Motor neuron (in vitro differentiated cells): Measurements from ENCODE around the gene ARID1B. TPM values are rescaled to one million over a fixed set of nuclear protein-coding genes. Genes with fewer than 3 reads are reported as not detected.

Source experiments
- ATAC-seq, 8 experiments: fragments of 200-7000 bp; cut with Tn5 transposase; replicated peaks in 6 of 8; 2 replicates each; pipeline ENCODE4 v1.8.0; 2021; ENCODE audit warnings: mild to moderate bottlenecking in 8 of 8, moderate library complexity in 8 of 8
- H3K27ac ChIP-seq, 2 donors: fragments of 250-450 bp; sonication (Bioruptor Pico); 2 replicates each; pipeline ENCODE4 v1.9.0; 2021; ENCODE audit warnings: antibody characterized with exemption in 2 of 2, mild to moderate bottlenecking in 2 of 2, moderate library complexity in 1 of 2
- H3K4me1 ChIP-seq, 2 donors: fragments of 250-450 bp; sonication (Bioruptor Pico); replicated peaks in 1 of 2; 2 replicates each; pipeline ENCODE4 v1.6.1; 2021; ENCODE audit warnings: antibody characterized with exemption in 2 of 2, mild to moderate bottlenecking in 2 of 2, moderate library complexity in 1 of 2
- H3K4me3 ChIP-seq, 5 donors: fragments of 250-450 bp; sonication (Bioruptor Pico); 2 replicates each; pipeline ENCODE4 v1.9.0; 2021; ENCODE audit warnings: antibody characterized with exemption in 5 of 5, mild to moderate bottlenecking in 5 of 5, moderate library complexity in 4 of 5
- WGBS, 10 experiments: fragments of 450-650 bp; shearing (Covaris generic); methylation state at CpG; one replicate each; pipeline ENCODE4 v1.0.0; 2022; 5-methylcytosine and 5-hydroxymethylcytosine counted together
- in situ Hi-C, 9 experiments: fragments of 400-800 bp; cut with MboI; loops; one replicate each; pipeline ENCODE4 v1.15.0; 2021; ENCODE audit warnings: low sequenced_read_pairs in 9 of 9, low pct_unique_long_range_greater_than_20kb in 2 of 9; ENCODE audit not compliant: unreplicated experiment in 9 of 9
- total RNA-seq, 8 experiments: library from RNA; unstranded; fragments of 300-600 nt; gene quantifications; 2 replicates each; pipeline versions ENCODE4 v1.2.3 to v1.2.4, GENCODE V29; 2022

Gene ARID1B
- total RNA-seq, 8 experiments from 2014 or later, result 35.8 to 165 (median 54.9) TPM

GRCh38 chr6:157206359-157206815 lies 429.2 kb downstream of the ARID1B start:
- 81 to 98% (median 94%) methylated on average over 6 to 18 of the region's 23 CpGs; no CpG with 5 or more reads in 2 of the 10 experiments for WGBS, 10 experiments
- Histone ChIP-seq H3K4me3 (no peak overlapping the region), H3K27ac (no peak overlapping the region), H3K4me1 (peaks cover 10 to 17% of the 10 kb centered on the region in 2 donors)
- in situ Hi-C loops, result no loop called here
- no peak for ATAC-seq

GRCh38 chr6:157207521-157208076 lies 430.4 kb downstream of the ARID1B start:
- Histone ChIP-seq H3K4me1 (peaks cover 10 to 17% of the 10 kb centered on the region in 2 donors), H3K27ac (no peak overlapping the region), H3K4me3 (no peak overlapping the region)
- 94 to 100% (median 100%) methylated on average over 1 to 12 of the region's 15 CpGs for WGBS, 10 experiments
- in situ Hi-C loops, result no loop called here
- no peak for ATAC-seq

- Histone ChIP-seq H3K27ac (no peak overlapping the region), H3K4me1 (peaks cover 10 to 17% of the 10 kb centered on the region in 2 donors), H3K4me3 (no peak overlapping the region)
- peak in 5 of 8 experiments; percentile 67 to 94 (median 83) for ATAC-seq
- 47 to 91% (median 69%) methylated on average over 4 to 10 of the region's 10 CpGs for WGBS, 10 experiments
- in situ Hi-C loops, result no loop called here
Measured at GRCh38 chr6:157209865-157210530, 432.8 kb downstream of the ARID1B start.

GRCh38 chr6:157210954-157211353 lies 433.8 kb downstream of the ARID1B start:
- H3K4me1 ChIP-seq, result peaks cover 10 to 17% of the 10 kb centered on the region in 2 donors
- ATAC-seq, result no peak
- 86 to 100% (median 97%) methylated on average over 1 to 3 of the region's 3 CpGs; no CpG with 5 or more reads in 6 of the 10 experiments for WGBS, 10 experiments
- in situ Hi-C loops, result no loop called here
- H3K4me3 ChIP-seq, result no peak overlapping the region
- H3K27ac ChIP-seq, result no peak overlapping the region

GRCh38 chr6:157211603-157212455 lies 434.7 kb downstream of the ARID1B start:
- no peak overlapping the region for H3K4me3 ChIP-seq
- ATAC-seq, result no peak
- WGBS, 10 experiments, result 13 to 100% (median 89%) methylated on average over 1 to 5 of the region's 11 CpGs; no CpG with 5 or more reads in 2 of the 10 experiments
- in situ Hi-C loops, result no loop called here
- peaks cover 10 to 17% of the 10 kb centered on the region in 2 donors for H3K4me1 ChIP-seq
- H3K27ac ChIP-seq, result no peak overlapping the region

- no peak overlapping the region for H3K27ac ChIP-seq
- H3K4me1 ChIP-seq, result peaks cover 10 to 17% of the 10 kb centered on the region in 2 donors
- 97 to 100% (median 98%) methylated on average over 2 to 7 of the region's 9 CpGs; no CpG with 5 or more reads in 7 of the 10 experiments for WGBS, 10 experiments
- ATAC-seq, result no peak
- H3K4me3 ChIP-seq, result no peak overlapping the region
- in situ Hi-C loops, result no loop called here
Measured at GRCh38 chr6:157213426-157213825, 436.2 kb downstream of the ARID1B start.

- Histone ChIP-seq H3K27ac (no peak overlapping the region), H3K4me1 (peaks cover 10 to 17% of the 10 kb centered on the region in 2 donors), H3K4me3 (no peak overlapping the region)
- ATAC-seq, result no peak
- in situ Hi-C loops, result no loop called here
- 0 to 100% (median 86%) methylated on average over 1 to 10 of the region's 10 CpGs; no CpG with 5 or more reads in 1 of the 10 experiments for WGBS, 10 experiments
Measured at GRCh38 chr6:157213907-157214565, 436.9 kb downstream of the ARID1B start.

GRCh38 chr6:157215717-157216116 lies 438.5 kb downstream of the ARID1B start:
- in situ Hi-C loops, result no loop called here
- Histone ChIP-seq H3K27ac (no peak overlapping the region), H3K4me3 (no peak overlapping the region), H3K4me1 (peaks cover 0 to 2% of the 10 kb centered on the region in 2 donors)
- 50 to 100% (median 96%) methylated on average over 1 to 2 of the region's 2 CpGs; no CpG with 5 or more reads in 2 of the 10 experiments for WGBS, 10 experiments
- ATAC-seq, result no peak

GRCh38 chr6:157216570-157216969 lies 439.4 kb downstream of the ARID1B start:
- in situ Hi-C loops, result no loop called here
- 80 to 100% methylated on average over 1 to 2 of the region's 5 CpGs; no CpG with 5 or more reads in 8 of the 10 experiments for WGBS, 10 experiments
- Histone ChIP-seq H3K27ac (no peak overlapping the region), H3K4me1 (no peaks in the 10 kb centered on the region), H3K4me3 (no peak overlapping the region)
- no peak for ATAC-seq

GRCh38 chr6:157217198-157217893 lies 440.2 kb downstream of the ARID1B start:
- Histone ChIP-seq H3K4me1 (no peaks in the 10 kb centered on the region), H3K27ac (no peak overlapping the region), H3K4me3 (no peak overlapping the region)
- no peak for ATAC-seq
- in situ Hi-C loops, result no loop called here
- WGBS, 10 experiments, result 56 to 100% (median 80%) methylated on average over 1 to 6 of the region's 20 CpGs; no CpG with 5 or more reads in 5 of the 10 experiments

GRCh38 chr6:157217894-157218370 lies 440.8 kb downstream of the ARID1B start:
- Histone ChIP-seq H3K4me3 (no peak overlapping the region), H3K27ac (no peak overlapping the region), H3K4me1 (no peaks in the 10 kb centered on the region)
- 90 to 100% (median 100%) methylated on average over 1 to 2 of the region's 13 CpGs; no CpG with 5 or more reads in 7 of the 10 experiments for WGBS, 10 experiments
- ATAC-seq, result no peak
- in situ Hi-C loops, result no loop called here
